H9 (cell line): Measurements from ENCODE around the gene TRIL. TPM values are rescaled to one million over a fixed set of nuclear protein-coding genes. Genes with fewer than 3 reads are reported as not detected.
A peak's percentile ranks its signal among the peaks of the same experiment; 100 is the strongest.

Experiments
- DNase-seq: peaks from one replicate; pipeline ENCODE4 v3.0.0-alpha.2; 2017
- H2AFZ ChIP-seq: one replicate; pipeline ENCODE4 v1.6.1; 2013; ENCODE audit warnings: mild to moderate bottlenecking, low read length, control low read depth, moderate library complexity
- H2AK5ac ChIP-seq: 2 replicates; pipeline ENCODE4 v1.6.1; 2013; ENCODE audit warnings: low read length, control low read depth, mixed read lengths; ENCODE audit not compliant: insufficient read length
- H2BK120ac ChIP-seq: one replicate; pipeline ENCODE4 v1.6.1; 2013; ENCODE audit warnings: low read depth, mild to moderate bottlenecking, low read length, control low read depth, inconsistent platforms; ENCODE audit not compliant: poor library complexity, severe bottlenecking
- H2BK12ac ChIP-seq: 2 replicates; pipeline ENCODE4 v1.6.1; 2013; ENCODE audit warnings: low read length, control low read depth, mixed read lengths, low read depth; ENCODE audit not compliant: insufficient read length
- H2BK15ac ChIP-seq: 2 replicates; pipeline ENCODE4 v1.6.1; 2013; ENCODE audit warnings: low read depth, low read length, control low read depth
- H2BK20ac ChIP-seq: one replicate; pipeline ENCODE4 v1.6.1; 2013; ENCODE audit warnings: low read depth, mild to moderate bottlenecking, low read length, control low read depth, inconsistent platforms; ENCODE audit not compliant: poor library complexity, severe bottlenecking
- H2BK5ac ChIP-seq: 2 replicates; pipeline ENCODE4 v1.6.1; 2013; ENCODE audit warnings: low read length, control low read depth, mixed read lengths; ENCODE audit not compliant: insufficient read length
- H3K14ac ChIP-seq: 2 replicates; pipeline ENCODE4 v1.6.1; 2013; ENCODE audit warnings: low read length, control low read depth; ENCODE audit not compliant: insufficient read depth
- H3K18ac ChIP-seq: 2 replicates; pipeline ENCODE4 v1.6.1; 2013; ENCODE audit warnings: low read depth, mild to moderate bottlenecking, mixed read lengths, low read length, control low read depth; ENCODE audit not compliant: insufficient read length
- H3K23ac ChIP-seq: 2 replicates; pipeline ENCODE4 v1.6.1; 2013; ENCODE audit warnings: low read length, control low read depth, mixed read lengths, low read depth; ENCODE audit not compliant: insufficient read length
- H3K23me2 ChIP-seq: 2 replicates; pipeline ENCODE4 v1.6.1; 2013; ENCODE audit warnings: low read depth, mild to moderate bottlenecking, mixed read lengths, low read length, control low read depth; ENCODE audit not compliant: insufficient read length, poor library complexity, severe bottlenecking
- H3K27ac ChIP-seq: 2 replicates; pipeline ENCODE4 v1.5.1; 2013; ENCODE audit warnings: low read length, control low read depth, mixed read lengths, low read depth; ENCODE audit not compliant: insufficient read length
- H3K27me3 ChIP-seq: 2 replicates; pipeline ENCODE4 v1.6.1; 2013; ENCODE audit warnings: low read length, control low read depth, inconsistent platforms; ENCODE audit not compliant: insufficient read depth
- H3K4ac ChIP-seq: 2 replicates; pipeline ENCODE4 v1.6.1; 2013; ENCODE audit warnings: low read depth, mild to moderate bottlenecking, control low read depth, inconsistent platforms, low read length, moderate library complexity
- H3K4me1 ChIP-seq: 2 replicates; pipeline ENCODE4 v1.6.1; 2013; ENCODE audit warnings: low read length, control low read depth, inconsistent platforms; ENCODE audit not compliant: insufficient read depth
- H3K4me2 ChIP-seq: 2 replicates; pipeline ENCODE4 v1.6.1; 2013; ENCODE audit warnings: low read length, control low read depth, mixed read lengths; ENCODE audit not compliant: insufficient read length, insufficient read depth
- H3K56ac ChIP-seq: 2 replicates; pipeline ENCODE4 v1.6.1; 2013; ENCODE audit warnings: low read depth, mild to moderate bottlenecking, mixed read lengths, low read length, control low read depth; ENCODE audit not compliant: insufficient read length
- H3K79me1 ChIP-seq: 2 replicates; pipeline ENCODE4 v1.6.1; 2013; ENCODE audit warnings: low read depth, mild to moderate bottlenecking, moderate library complexity, low read length, control low read depth, inconsistent platforms; ENCODE audit not compliant: insufficient read depth, poor library complexity, severe bottlenecking
- H3K79me2 ChIP-seq: 2 replicates; pipeline ENCODE4 v1.6.1; 2013; ENCODE audit warnings: low read length, control low read depth, inconsistent platforms; ENCODE audit not compliant: insufficient read depth
- H3K9ac ChIP-seq: 2 replicates; pipeline ENCODE4 v1.6.1; 2013; ENCODE audit warnings: low read length, control low read depth, mixed read lengths; ENCODE audit not compliant: insufficient read length; ENCODE audit errors: extremely low read depth
- H3K9me3 ChIP-seq: one replicate; pipeline ENCODE4 v1.6.1; 2013; ENCODE audit warnings: low read depth, low read length, inconsistent platforms; ENCODE audit not compliant: control insufficient read depth
- H3T11ph ChIP-seq: one replicate; pipeline ENCODE4 v1.6.1; 2013; ENCODE audit warnings: mild to moderate bottlenecking, low read length, control low read depth, inconsistent platforms
- H4K20me1 ChIP-seq: one replicate; pipeline ENCODE4 v1.6.1; 2013; ENCODE audit not compliant: control insufficient read depth, insufficient read length, insufficient read depth
- H4K5ac ChIP-seq: 2 replicates; pipeline ENCODE4 v1.6.1; 2013; ENCODE audit warnings: low read depth, mild to moderate bottlenecking, mixed read lengths, low read length, control low read depth; ENCODE audit not compliant: insufficient read length
- H4K8ac ChIP-seq: replicated peaks from 2 replicates; pipeline ENCODE4 v1.6.1; 2013; ENCODE audit warnings: low read length, control low read depth, mixed read lengths, low read depth; ENCODE audit not compliant: insufficient read length
- H4K91ac ChIP-seq: 2 replicates; pipeline ENCODE4 v1.6.1; 2013; ENCODE audit warnings: low read depth, mild to moderate bottlenecking, moderate library complexity, mixed read lengths, low read length, control low read depth; ENCODE audit not compliant: insufficient read length
- H3K27ac Mint-ChIP-seq, 3 experiments: 2 replicates in 2 of 3; 3 replicates in 1 of 3; pipeline ENCODE4 v1.8.0; 2020 to 2021; ENCODE audit warnings: mixed read lengths in 3 of 3, mild to moderate bottlenecking in 1 of 3, moderate library complexity in 1 of 3
- H3K27me3 Mint-ChIP-seq: 2 replicates; pipeline ENCODE4 v1.8.0; 2021; ENCODE audit warnings: low read depth, mild to moderate bottlenecking, moderate library complexity, mixed read lengths
- H3K36me3 Mint-ChIP-seq, 3 experiments: 2 replicates in 2 of 3; 3 replicates in 1 of 3; pipeline ENCODE4 v1.8.0; 2020 to 2021; ENCODE audit warnings: low read depth in 3 of 3, mixed read lengths in 3 of 3; ENCODE audit not compliant: insufficient read depth in 1 of 3
- H3K4me1 Mint-ChIP-seq, 2 experiments: 2 replicates each; pipeline ENCODE4 v1.8.0; 2020; ENCODE audit warnings: mixed read lengths in 2 of 2
- H3K4me3 Mint-ChIP-seq, 2 experiments: 2 replicates in 1 of 2; 3 replicates in 1 of 2; pipeline ENCODE4 v1.8.0; 2020 to 2021; ENCODE audit warnings: mild to moderate bottlenecking in 2 of 2, mixed read lengths in 2 of 2, moderate library complexity in 1 of 2
- H3K9me3 Mint-ChIP-seq, 2 experiments: 2 replicates in 1 of 2; 3 replicates in 1 of 2; pipeline ENCODE4 v1.8.0; 2020; ENCODE audit warnings: mild to moderate bottlenecking in 2 of 2, mixed read lengths in 2 of 2, moderate library complexity in 1 of 2
- CTCF ChIP-seq: fragments of 200-600 bp; sonication (generic); conservative IDR thresholded peaks from 3 replicates; pipeline ENCODE4 v1.8.0; 2021; ENCODE audit warnings: antibody characterized with exemption, mild to moderate bottlenecking
- total RNA-seq: library from RNA; stranded (reverse); gene quantifications from 2 replicates; pipeline ENCODE4 v1.2.1, GENCODE V29; 2021

The TRIL gene
- total RNA-seq, 1 experiment from 2014 or later: 3.1 TPM

- Mint-ChIP-seq H3K4me1 (peaks cover 50 to 52% of the 10 kb centered on the region in 2 experiments), H3K27me3 (peaks cover 4% of the 10 kb centered on the region; the same call in 1 of the 2 replicates), H3K9me3 (no peaks in the 10 kb centered on the region), H3K27ac (peak overlapping the region in 2 of 3 experiments; percentile 57 to 61; a peak in 2 of 7 replicates), H3K4me3 (no peak overlapping the region), H3K36me3 (no peaks in the 10 kb centered on the region)
- H2BK15ac ChIP-seq: no peak overlapping the region
- no peak overlapping the region for H3T11ph ChIP-seq
- H3K23ac ChIP-seq: no peak overlapping the region
- no peak overlapping the region for H2BK5ac ChIP-seq
- H3K9ac ChIP-seq: no peak overlapping the region
- no peak overlapping the region for H2BK20ac ChIP-seq
- H3K56ac ChIP-seq: no peak overlapping the region
- no peak overlapping the region for H4K8ac ChIP-seq
- no peaks in the 10 kb centered on the region for H4K20me1 ChIP-seq
- H4K91ac ChIP-seq: no peak overlapping the region
- no peak overlapping the region for H3K4ac ChIP-seq
- H3K9me3 ChIP-seq: no peaks in the 10 kb centered on the region
- H2AFZ ChIP-seq: no peak overlapping the region
- no peak overlapping the region for H3K18ac ChIP-seq
- H2AK5ac ChIP-seq: no peak overlapping the region
- no peaks in the 10 kb centered on the region for H3K27me3 ChIP-seq
- no peak overlapping the region for H2BK12ac ChIP-seq
- peaks cover 14% of the 10 kb centered on the region for H3K4me1 ChIP-seq
- no peak for TF ChIP-seq CTCF
- no peaks in the 10 kb centered on the region for H3K23me2 ChIP-seq
- no peak overlapping the region for H3K14ac ChIP-seq
- H3K79me1 ChIP-seq: no peaks in the 10 kb centered on the region
- H2BK120ac ChIP-seq: no peak overlapping the region
- no peak overlapping the region for H3K27ac ChIP-seq
- no peak for DNase-seq
- H4K5ac ChIP-seq: no peak overlapping the region
- H3K79me2 ChIP-seq: no peaks in the 10 kb centered on the region
- H3K4me2 ChIP-seq: no peak overlapping the region
Measured at GRCh38 chr7:28984217-28984616, 26.1 kb upstream of the TRIL start.
